NCI-H1092 (cell line): Measurements from ENCODE around the gene LYAR.
A peak's percentile ranks its signal among the peaks of the same experiment; 100 is the strongest.

Experiments
- DNase-seq: peaks from one replicate; lab custom pipeline; 2025; lab: John Stamatoyannopoulos, UW

Gene LYAR, protein sequence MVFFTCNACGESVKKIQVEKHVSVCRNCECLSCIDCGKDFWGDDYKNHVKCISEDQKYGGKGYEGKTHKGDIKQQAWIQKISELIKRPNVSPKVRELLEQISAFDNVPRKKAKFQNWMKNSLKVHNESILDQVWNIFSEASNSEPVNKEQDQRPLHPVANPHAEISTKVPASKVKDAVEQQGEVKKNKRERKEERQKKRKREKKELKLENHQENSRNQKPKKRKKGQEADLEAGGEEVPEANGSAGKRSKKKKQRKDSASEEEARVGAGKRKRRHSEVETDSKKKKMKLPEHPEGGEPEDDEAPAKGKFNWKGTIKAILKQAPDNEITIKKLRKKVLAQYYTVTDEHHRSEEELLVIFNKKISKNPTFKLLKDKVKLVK

GRCh38 chr4:4289941-4290850, at the start of gene LYAR, which contains the start of gene ZBTB49:
Gene LYAR, minus strand, starts transcription at chr4:4290154. Its CDS starts 6,412 bp downstream, at chr4:4283742.
Gene ZBTB49, plus strand, starts transcription at chr4:4290251. Its CDS starts 9,695 bp downstream, at chr4:4299946.
- peak; percentile 87 for DNase-seq

DNA sequence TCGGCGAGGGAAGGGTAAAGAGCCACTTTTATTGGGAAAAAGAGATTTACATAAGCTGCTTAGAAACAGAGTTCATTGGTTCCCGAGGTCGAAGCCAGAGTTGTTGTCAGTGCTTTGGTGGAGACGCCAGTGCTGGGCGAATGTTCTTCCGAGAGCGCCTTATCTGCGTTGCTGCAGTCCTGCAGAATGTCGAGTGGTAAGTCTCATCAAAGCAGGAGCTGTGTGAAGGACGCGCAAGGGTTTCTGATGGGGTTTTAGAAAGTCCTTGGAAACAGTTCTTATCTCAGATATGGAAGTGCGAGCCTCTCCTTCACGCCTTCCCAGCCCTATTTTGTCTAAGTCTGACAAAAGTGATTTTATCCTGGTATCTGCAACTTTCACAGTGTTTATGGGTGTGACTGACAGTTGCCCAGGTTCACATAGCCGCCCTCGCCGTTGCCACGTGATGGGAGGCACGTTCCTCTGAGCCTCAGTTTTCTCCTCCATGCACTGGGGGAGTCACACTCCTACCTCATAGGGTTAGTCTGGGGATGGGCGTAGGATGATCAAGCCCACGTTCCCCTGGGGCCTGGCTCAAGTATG, 49.6 kb upstream of the LYAR start:
- DNase-seq: no peak

DNA sequence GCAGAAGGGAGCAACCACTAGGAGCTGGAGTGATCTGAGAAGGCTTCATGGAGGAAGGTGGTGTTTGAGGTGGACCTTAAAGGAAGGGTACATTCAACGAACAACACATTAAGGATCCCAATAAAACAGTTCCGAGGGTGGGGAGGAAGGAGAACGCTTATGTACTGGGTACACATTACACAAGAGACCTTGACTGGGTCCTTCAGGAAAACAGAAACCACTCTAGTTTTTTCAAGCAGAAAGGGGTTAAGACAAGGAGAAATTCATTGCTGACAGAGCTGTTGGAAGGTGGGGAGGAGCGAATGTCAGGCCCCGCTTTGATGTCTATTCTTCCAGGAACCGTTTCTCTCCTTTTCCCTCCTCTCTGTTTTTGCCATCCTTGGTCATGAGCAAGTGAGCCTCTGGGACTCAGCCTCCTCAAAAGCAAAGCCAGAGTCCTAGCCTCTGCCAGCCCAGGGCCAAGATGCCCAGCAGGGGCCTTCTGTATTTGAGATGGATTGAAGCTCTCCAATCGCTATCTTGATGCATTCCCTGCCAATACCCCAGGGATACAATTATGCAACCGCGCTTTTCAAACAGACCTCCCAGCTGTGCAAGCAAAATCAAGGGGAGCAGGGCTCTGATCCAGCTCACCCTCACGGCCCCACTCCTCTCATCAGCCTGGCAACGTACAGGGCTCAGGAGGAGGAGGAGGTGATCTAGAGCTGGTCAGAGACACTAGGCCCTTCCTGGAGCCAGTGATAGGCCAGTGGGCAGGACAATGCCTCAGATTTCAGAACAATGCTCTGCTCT, 48.5 kb upstream of the LYAR start:
- DNase-seq: peak; percentile 86

- peak; percentile 75 for DNase-seq
These were observed 45.0 kb upstream of the LYAR start for GRCh38 chr4:4334798-4335520.

DNA sequence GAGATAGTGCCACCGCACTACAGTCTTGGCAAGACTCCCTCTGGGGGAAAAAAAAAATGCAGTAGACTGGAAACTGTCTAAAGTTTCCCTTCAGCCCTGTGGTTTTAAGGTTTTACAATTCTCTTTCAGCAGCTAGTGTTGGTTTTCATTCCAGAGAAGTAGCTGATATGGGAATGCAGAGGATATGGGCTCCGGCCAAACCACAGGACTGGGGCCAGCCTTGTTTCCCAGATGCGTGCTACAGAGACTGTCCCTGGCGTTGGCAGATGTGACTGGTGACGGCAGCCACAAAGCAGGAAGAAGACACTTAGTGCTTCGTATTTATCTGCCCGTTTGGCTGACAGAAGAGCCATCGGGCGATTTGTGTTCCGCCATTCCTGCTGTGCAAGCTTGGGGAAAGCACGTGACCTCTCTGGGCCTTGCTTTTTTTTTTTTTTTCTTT, 43.3 kb upstream of the LYAR start:
- no peak for DNase-seq

DNA sequence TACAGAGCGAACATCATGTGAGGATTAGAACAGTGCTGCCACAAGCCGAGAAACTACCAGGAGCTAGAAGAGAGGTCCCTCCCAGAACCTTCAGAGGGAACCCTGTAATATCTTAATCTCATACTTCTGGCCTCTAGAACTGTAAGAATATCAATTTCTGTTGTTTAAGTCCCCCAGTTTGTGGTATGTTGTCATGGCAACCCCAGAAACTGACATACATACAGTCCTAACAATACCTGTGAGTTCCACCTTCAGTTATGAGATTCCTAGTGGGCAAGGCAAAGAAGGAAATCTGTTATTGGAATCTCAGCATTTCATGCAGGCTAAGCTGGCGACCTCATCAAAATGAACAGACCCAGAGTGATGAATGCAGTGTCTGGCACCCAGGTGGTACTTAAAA, 42.6 kb upstream of the LYAR start:
- DNase-seq: no peak

DNA sequence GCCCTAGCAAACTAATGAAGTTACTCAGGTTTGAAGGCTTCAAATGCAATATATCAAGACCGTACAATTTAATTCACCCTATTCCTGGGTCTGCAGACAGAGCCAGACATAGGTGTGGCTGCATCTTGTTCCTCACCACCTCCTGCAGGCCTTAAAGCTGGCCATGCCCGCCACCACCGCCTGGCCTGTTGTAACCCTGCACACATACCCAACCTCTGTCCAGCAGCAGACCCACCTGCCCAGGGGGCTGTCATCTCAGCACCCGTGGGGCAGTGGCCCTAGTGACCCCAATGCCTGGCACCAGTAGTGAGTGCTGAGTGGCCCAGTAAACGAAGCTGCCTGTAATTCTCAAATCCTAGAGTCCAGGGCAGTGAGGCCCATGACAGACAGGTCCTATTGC, 40.8 kb upstream of the LYAR start:
- DNase-seq: no peak

DNA sequence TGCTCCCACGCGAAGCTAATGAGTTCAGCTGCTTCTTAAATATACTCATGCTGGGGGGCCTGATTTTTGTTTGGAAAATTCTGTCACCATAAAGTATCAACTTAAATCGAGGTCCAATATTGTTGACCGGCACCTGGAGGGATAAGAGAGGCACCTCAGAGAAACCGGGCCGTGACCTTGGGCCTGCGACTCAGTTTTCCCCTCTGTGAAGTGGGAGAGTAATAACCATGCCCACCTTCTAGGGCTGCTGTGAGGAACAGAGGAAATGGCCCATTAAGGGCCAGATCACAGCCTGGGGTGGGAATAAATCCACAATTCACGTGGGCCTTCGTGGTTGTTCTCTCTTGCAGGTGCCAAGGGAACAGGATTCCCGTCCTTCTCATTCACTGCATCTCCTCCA, 39.5 kb upstream of the LYAR start:
- no peak for DNase-seq

DNA sequence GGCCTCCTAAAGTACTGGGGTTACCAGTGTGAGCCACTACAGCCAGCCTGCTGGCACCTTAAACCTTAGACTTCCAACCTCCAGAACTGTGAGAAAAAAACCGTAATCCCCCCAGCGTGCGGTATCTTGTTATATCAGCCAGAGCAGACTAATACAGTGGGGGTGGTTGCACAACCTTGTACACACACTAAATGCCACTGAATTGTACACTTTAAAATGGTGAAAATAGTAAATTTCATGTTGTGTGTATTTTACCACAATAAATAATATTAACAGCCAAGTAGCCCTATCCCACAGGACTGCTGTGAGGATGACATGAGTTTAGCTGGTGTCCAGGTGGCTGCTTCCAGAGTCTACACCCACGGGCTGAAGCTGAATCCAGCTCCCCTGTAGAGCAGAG, 38.9 kb upstream of the LYAR start:
- no peak for DNase-seq

- DNase-seq: no peak
These were observed 38.3 kb upstream of the LYAR start for GRCh38 chr4:4328206-4328605.

- DNase-seq: no peak
These were observed 37.7 kb upstream of the LYAR start for GRCh38 chr4:4327652-4328121.

GRCh38 chr4:4326166-4326565, 36.2 kb upstream of the LYAR start:
- no peak for DNase-seq

DNA sequence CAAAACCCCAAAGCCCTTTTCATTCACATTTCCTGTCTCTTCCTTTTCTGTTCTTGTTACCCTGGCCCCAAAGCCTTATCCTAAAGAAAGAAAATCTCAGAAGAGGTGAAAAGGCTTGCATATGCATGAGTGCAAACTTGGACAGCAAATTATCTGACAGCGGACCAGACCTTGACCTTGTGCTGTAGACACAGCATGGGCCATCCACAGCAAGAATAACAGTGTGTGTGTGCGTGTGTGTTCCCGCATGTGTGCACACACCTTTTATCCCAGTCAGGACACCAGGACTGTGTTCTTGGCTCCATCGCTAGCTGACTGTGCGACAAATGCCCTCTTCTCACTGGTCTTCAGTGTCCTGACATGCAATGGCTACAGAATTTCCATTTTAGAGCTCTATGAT, 35.4 kb upstream of the LYAR start:
- no peak for DNase-seq

- DNase-seq: no peak
These were observed 34.0 kb upstream of the LYAR start for GRCh38 chr4:4323705-4324534.

GRCh38 chr4:4321951-4322688, 32.2 kb upstream of the LYAR start:
- no peak for DNase-seq

DNA sequence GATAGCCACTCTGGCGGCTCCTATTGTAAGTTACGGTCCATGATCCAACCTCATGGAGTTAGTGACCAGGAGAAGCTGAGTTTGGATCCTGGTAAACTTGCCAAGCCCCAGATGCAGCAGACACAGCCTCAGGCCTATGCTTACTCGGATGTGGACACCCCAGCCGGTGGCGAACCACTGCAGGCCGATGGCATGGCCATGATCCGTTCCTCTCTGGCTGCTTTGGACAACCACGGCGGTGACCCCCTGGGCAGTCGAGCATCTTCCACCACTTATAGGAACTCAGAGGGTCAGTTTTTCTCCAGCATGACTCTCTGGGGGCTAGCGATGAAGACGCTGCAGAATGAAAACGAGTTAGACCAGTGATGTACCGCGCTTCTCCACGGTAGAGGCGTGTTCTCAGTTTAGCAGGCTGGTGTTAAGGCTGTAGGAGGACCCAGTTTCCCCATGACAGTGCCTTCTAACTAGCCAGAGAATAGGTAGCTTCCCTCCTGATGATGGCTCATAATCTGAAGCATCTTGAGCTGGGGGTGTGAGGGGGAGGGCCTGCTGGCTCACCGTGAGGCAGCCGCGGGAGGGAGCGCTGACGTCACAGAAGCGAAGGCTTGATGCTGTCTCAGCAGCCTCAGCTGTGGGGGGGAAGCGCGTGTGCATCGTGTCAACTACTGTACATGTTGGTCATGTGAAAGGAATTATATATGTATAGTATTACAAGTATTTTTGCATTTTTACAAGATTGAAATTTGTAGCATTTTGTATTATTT, 31.2 kb upstream of the LYAR start:
- no peak for DNase-seq

GRCh38 chr4:4320528-4320927, 30.6 kb upstream of the LYAR start:
- no peak for DNase-seq

- no peak for DNase-seq
These were observed 27.7 kb upstream of the LYAR start for GRCh38 chr4:4317496-4318232.
